BJ (cell line): ENCODE data around the gene LIN28A. TPM values are rescaled to one million over a fixed set of nuclear protein-coding genes. Genes with fewer than 3 reads are reported as not detected.
"Not testable (repeated sequence)": the region's sequence is repeated elsewhere in the genome, so short reads cannot be mapped to it uniquely, and the experiment has no call there.

Experiments
- CTCF ChIA-PET: fragments of 350-600 bp; formaldehyde crosslinking; extraction: SDS; loops from one replicate; lab custom pipeline; 2021; ENCODE audit warnings: antibody characterized with exemption, inconsistent platforms; lab: Yijun Ruan, JAX
- POLR2A ChIA-PET: fragments of 300-600 bp; sonication (Branson Sonifier 250); formaldehyde crosslinking; extraction: SDS; loops from one replicate; lab custom pipeline; 2021; ENCODE audit warnings: antibody characterized with exemption; lab: Charles Lee
- DNase-seq: peaks from one replicate; pipeline ENCODE4 v3.0.0-alpha.2; 2011; ENCODE audit warnings: low read depth
- H3K27me3 ChIP-seq: 2 replicates; pipeline ENCODE4 v1.6.0; 2011; ENCODE audit warnings: low read length; ENCODE audit not compliant: control insufficient read depth, insufficient read depth
- H3K36me3 ChIP-seq: 2 replicates; pipeline ENCODE4 v1.5.1; 2011; ENCODE audit warnings: low read length; ENCODE audit not compliant: control insufficient read depth, insufficient read depth
- H3K4me3 ChIP-seq: 2 replicates; pipeline ENCODE4 v1.5.1; 2011; ENCODE audit warnings: low read depth, mild to moderate bottlenecking, control low read depth, low read length
- CTCF ChIP-seq: IDR thresholded peaks from 2 replicates; pipeline ENCODE4 v1.5.1; 2011; ENCODE audit warnings: low read depth, mild to moderate bottlenecking, control low read depth, inconsistent platforms, low read length, moderate library complexity; ENCODE audit not compliant: insufficient read depth
- polyA plus RNA-seq: library from polyadenylated mRNA; depleted of rRNA; stranded (reverse); fragments of >200 nt; gene quantifications from 2 replicates; pipeline ENCODE4 v1.2.3, GENCODE V29; 2011

Gene LIN28A
- polyA plus RNA-seq, 1 experiment = not detected

- no peaks in the 10 kb centered on the region; the same call in 1 of the 2 replicates for H3K27me3 ChIP-seq
- no peak overlapping the region for H3K4me3 ChIP-seq
- TF ChIP-seq CTCF = no peak
- CTCF ChIA-PET = interaction anchor here (1.3 to 8.5 kb wide), 3 partner anchors 13 to 41 kb away, joined by 6 to 78 read pairs (median 9); no protein-coding TSS in a partner anchor
- POLR2A ChIA-PET = no interaction called here
- H3K36me3 ChIP-seq = no peaks in the 10 kb centered on the region
- DNase-seq = no peak
Observed at GRCh38 chr1:26376050-26376449, 34.6 kb upstream of the LIN28A start.

DNA sequence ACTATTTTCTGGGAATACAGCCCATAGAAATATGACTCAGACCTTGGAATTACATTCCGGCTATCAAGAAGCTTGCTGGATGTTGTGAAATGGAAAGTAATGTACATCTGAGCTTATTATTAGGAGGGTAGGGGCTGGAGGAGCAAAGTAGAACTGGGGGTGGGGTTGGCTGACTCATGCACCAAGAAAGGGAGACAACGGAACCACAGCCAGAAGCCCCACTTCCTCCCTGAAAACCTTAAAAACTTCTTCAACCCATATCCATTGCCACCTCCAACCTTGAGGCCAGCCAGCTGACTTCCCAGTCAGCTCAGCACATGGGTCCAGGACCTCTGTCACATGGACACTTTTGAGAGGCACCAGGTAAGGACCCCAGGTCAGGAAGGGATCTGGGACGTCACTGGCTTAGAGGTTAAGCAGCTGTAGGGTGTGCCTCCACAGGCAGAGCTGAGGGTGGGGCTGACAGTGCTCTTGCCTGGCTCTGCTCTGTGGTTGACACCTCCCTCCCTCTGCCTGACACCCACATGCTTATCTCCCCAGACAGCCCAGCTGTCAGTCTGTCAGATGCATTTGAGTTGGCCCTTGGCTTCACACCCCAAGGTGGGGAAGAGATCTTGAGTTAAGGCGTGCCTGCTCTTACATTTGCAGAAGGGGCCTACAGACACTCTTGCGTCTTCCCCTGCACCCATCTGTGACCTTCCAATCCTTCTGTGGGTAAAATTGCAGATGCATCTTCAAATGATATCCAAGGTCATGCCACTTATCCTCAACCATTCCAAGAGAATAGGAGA, 32.3 kb upstream of the LIN28A start:
- no peaks in the 10 kb centered on the region for H3K36me3 ChIP-seq
- CTCF ChIA-PET = interaction anchor here (0.9 to 8.5 kb wide), 6 partner anchors 13 to 57 kb away, joined by 4 to 78 read pairs (median 8); no protein-coding TSS in a partner anchor
- H3K4me3 ChIP-seq = no peak overlapping the region
- no peaks in the 10 kb centered on the region for H3K27me3 ChIP-seq
- DNase-seq = peak; percentile 97
- TF ChIP-seq CTCF = no peak
- POLR2A ChIA-PET = interaction anchor here (0.6 to 1.0 kb wide), 4 partner anchors 53 to 1527 kb away, joined by 3 to 4 read pairs (median 3); partner anchors contain the start of gene DHDDS

DNA sequence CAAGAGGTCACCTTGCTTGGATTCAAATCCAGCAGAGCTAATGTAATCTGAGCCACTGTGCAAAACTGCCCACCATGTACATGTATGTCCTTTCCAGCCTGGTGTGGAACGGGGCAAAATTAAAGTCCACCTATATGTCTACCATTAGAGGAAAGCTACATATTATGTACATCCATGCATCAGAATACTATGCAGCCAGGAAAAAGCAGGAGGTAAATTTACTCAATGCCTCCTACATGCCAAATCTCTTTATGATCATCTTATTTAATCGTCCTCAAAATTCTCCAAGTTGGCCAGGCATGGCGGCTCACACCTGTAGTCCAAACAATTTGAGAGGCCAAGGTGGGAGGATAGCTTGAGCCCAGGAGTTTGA, 31.8 kb upstream of the LIN28A start:
- ChIA-PET CTCF (interaction anchor here (0.7 to 8.5 kb wide), 4 partner anchors 16 to 71 kb away, joined by 4 to 78 read pairs (median 8); no protein-coding TSS in a partner anchor), POLR2A (no interaction called here)
- Histone ChIP-seq H3K36me3 (no peaks in the 10 kb centered on the region), H3K27me3 (no peaks in the 10 kb centered on the region), H3K4me3 (no peak overlapping the region)
- no peak for DNase-seq
- TF ChIP-seq CTCF = no peak

DNA sequence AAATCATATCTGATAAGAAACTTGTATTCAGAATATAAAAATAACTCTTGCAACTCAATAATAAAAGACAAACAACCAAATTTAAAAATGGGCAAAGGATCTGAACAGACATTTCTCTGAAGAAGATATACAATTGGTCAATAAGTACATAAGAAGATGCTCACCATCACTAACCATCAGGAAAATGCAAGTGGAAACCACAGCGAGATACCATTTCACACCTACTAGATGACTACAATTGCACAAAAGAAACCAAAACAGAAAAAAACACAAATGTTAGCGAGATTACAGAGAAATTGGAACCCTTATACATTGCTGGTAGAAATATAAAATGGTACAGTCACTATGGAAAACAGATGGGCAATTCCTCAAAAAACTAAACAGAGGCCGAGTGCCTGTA, 26.5 kb upstream of the LIN28A start:
- ChIA-PET CTCF (no interaction called here), POLR2A (no interaction called here)
- no peak for TF ChIP-seq CTCF
- H3K36me3 ChIP-seq = no peaks in the 10 kb centered on the region
- DNase-seq = no peak
- H3K4me3 ChIP-seq = no peak overlapping the region
- H3K27me3 ChIP-seq = no peaks in the 10 kb centered on the region

- POLR2A ChIA-PET, H3K36me3 ChIP-seq, DNase-seq, H3K4me3 ChIP-seq, H3K27me3 ChIP-seq: not testable (repeated sequence)
- CTCF ChIA-PET = interaction anchor here (1.5 kb wide), 1 partner anchor 21 kb away, joined by 6 read pairs; no protein-coding TSS in a partner anchor
Observed at GRCh38 chr1:26385063-26385462, 25.6 kb upstream of the LIN28A start.
